Spleen (tissue), 11 donors: ENCODE results near the gene TACC2. TPM values are rescaled to one million over a fixed set of nuclear protein-coding genes. Genes with fewer than 3 reads are reported as not detected.

ENCODE experiments used
- DNase-seq: peaks from one replicate; pipeline ENCODE4 v3.0.0-alpha.2; 2020
- H3K27ac ChIP-seq, 8 donors: fragments of 200-600 bp; sonication (generic) in 7 of 8; 1 replicate in 4 of 8; 2 replicates in 4 of 8; pipeline versions ENCODE4 v1.5.0 to v1.8.0; 2016 to 2021; ENCODE audit warnings: inconsistent platforms in 4 of 8, mild to moderate bottlenecking in 4 of 8, moderate library complexity in 1 of 8
- H3K27me3 ChIP-seq, 7 donors: fragments of 200-600 bp; sonication (generic) in 6 of 7; replicated peaks in 1 of 7; 1 replicate in 4 of 7; 2 replicates in 3 of 7; pipeline versions ENCODE4 v1.5.0 to v1.8.0; 2016 to 2021; ENCODE audit warnings: inconsistent platforms in 3 of 7, mild to moderate bottlenecking in 1 of 7
- H3K36me3 ChIP-seq, 6 donors: fragments of 200-600 bp; sonication (generic) in 5 of 6; 1 replicate in 4 of 6; 2 replicates in 2 of 6; pipeline versions ENCODE4 v1.5.0 to v1.8.0; 2016 to 2021; ENCODE audit warnings: inconsistent platforms in 2 of 6
- H3K4me1 ChIP-seq, 6 donors: fragments of 200-600 bp; sonication (generic) in 5 of 6; 1 replicate in 3 of 6; 2 replicates in 3 of 6; pipeline versions ENCODE4 v1.5.0 to v1.8.0; 2016 to 2021; ENCODE audit warnings: inconsistent platforms in 3 of 6
- H3K4me3 ChIP-seq, 8 donors: fragments of 200-600 bp; sonication (generic) in 7 of 8; 1 replicate in 4 of 8; 2 replicates in 4 of 8; pipeline versions ENCODE4 v1.5.0 to v1.8.0; 2016 to 2021; ENCODE audit warnings: inconsistent platforms in 4 of 8, mild to moderate bottlenecking in 4 of 8, moderate library complexity in 2 of 8
- H3K9me3 ChIP-seq, 8 donors: fragments of 200-600 bp; sonication (generic) in 7 of 8; 1 replicate in 4 of 8; 2 replicates in 4 of 8; pipeline versions ENCODE4 v1.5.0 to v1.8.0; 2016 to 2021; ENCODE audit warnings: inconsistent platforms in 4 of 8
- CTCF ChIP-seq, 11 experiments: fragments of 200-600 bp in 7 of 11; fragments of 450-650 bp in 4 of 11; sonication (generic) in 4 of 11; IDR thresholded peaks in 8 of 11; conservative IDR thresholded peaks in 3 of 11; 1 replicate in 7 of 11; 2 replicates in 4 of 11; pipeline versions ENCODE4 v1.4.0 to v1.8.0; 2016 to 2021; ENCODE audit warnings: antibody characterized with exemption in 11 of 11, inconsistent platforms in 4 of 11, mild to moderate bottlenecking in 1 of 11
- POLR2A ChIP-seq, 3 donors: fragments of 450-650 bp; IDR thresholded peaks; one replicate each; pipeline ENCODE4 v1.5.1; 2017; ENCODE audit warnings: antibody characterized with exemption in 3 of 3, mild to moderate bottlenecking in 1 of 3
- POLR2AphosphoS5 ChIP-seq, 3 donors: sonication (generic); formaldehyde crosslinking; IDR thresholded peaks; one replicate each; pipeline ENCODE4 v1.5.1; 2017; ENCODE audit warnings: antibody characterized with exemption in 3 of 3
- WGBS, 5 donors: extraction: QIAGEN DNeasy Blood & Tissue Kit in 3 of 5; methylation state at CpG; one replicate each; pipeline versions ENCODE4 v1.1.5 to v1.1.7; 2013 to 2018; 5-methylcytosine and 5-hydroxymethylcytosine counted together
- intact Hi-C: fragments of 100-400 bp; cut with DNase I; formaldehyde crosslinking; loops from one replicate; pipeline ENCODE4 v1.15.0; 2023; ENCODE audit warnings: low total_unique reads
- polyA plus RNA-seq, 3 donors: library from polyadenylated mRNA; stranded (reverse); fragments of 200-250 nt; gene quantifications; one replicate each; pipeline ENCODE4 v1.2.1, GENCODE V29; 2013
- total RNA-seq, 7 donors: library from RNA; depleted of rRNA in 3 of 7; stranded (reverse); fragments of >200 nt in 3 of 7; fragmentation: NEBNext Ultra II Directional in 4 of 7; extraction: Animal tissue kit (Norgen Biotek cat#: 25700) in 4 of 7; gene quantifications; one replicate each; pipeline versions ENCODE4 v1.1.0 to v1.2.1, GENCODE V29; 2016 to 2021
- donor health status: healthy with polysubstance abuse.
- donor health status: DM: no; HTN: no; CAD: no; lungs with moderate emphysema.
- donor health status: DM: no; HTN: no; CAD: no.
- donor health status: Bipolar disorder and iron deficiency.
- donor health status: healthy.
- donor health status: DM: no; HTN: no; CAD: no.
- donor health status: DM: yes; HTN: yes; CAD: no.

TACC2 gene
- total and polyA plus RNA-seq, 10 donors, result 2.4 to 13.9 (median 4.5) TPM

- Histone ChIP-seq H3K27ac (no peak overlapping the region), H3K4me3 (no peak overlapping the region), H3K4me1 (no peaks in the 10 kb centered on the region), H3K27me3 (no peaks in the 10 kb centered on the region), H3K36me3 (no peaks in the 10 kb centered on the region), H3K9me3 (no peaks in the 10 kb centered on the region)
- 77 to 85% (median 79%) methylated on average over 12 of the region's 12 CpGs for WGBS, 5 donors
- DNase-seq, result no peak
- no peak for TF ChIP-seq POLR2AphosphoS5 (IDR thresholded peaks at IDR 0.05)
- TF ChIP-seq POLR2A (IDR thresholded peaks at IDR 0.05), result no peak
- TF ChIP-seq CTCF (IDR thresholded peaks at IDR 0.05 in 8 of 11, conservative IDR thresholded peaks at IDR 0.05 in 3 of 11), result no peak
- intact Hi-C loops, result no loop called here
Observed at GRCh38 chr10:122196218-122196617, 207.3 kb downstream of the TACC2 start.

- WGBS, 5 donors, result 79 to 84% (median 80%) methylated on average over 13 of the region's 13 CpGs
- H3K36me3 ChIP-seq, result no peaks in the 10 kb centered on the region
- no peak for DNase-seq
- H3K27me3 ChIP-seq, result no peaks in the 10 kb centered on the region
- TF ChIP-seq POLR2AphosphoS5 (IDR thresholded peaks at IDR 0.05) (no peak), POLR2A (IDR thresholded peaks at IDR 0.05) (no peak), CTCF (IDR thresholded peaks at IDR 0.05 in 8 of 11, conservative IDR thresholded peaks at IDR 0.05 in 3 of 11) (no peak)
- no peaks in the 10 kb centered on the region for H3K4me1 ChIP-seq
- H3K27ac ChIP-seq, result no peak overlapping the region
- intact Hi-C loops, result no loop called here
- H3K4me3 ChIP-seq, result no peak overlapping the region
- H3K9me3 ChIP-seq, result no peaks in the 10 kb centered on the region
Observed at GRCh38 chr10:122197611-122198222, 208.8 kb downstream of the TACC2 start.

GRCh38 chr10:122198631-122199030 is 209.7 kb downstream of the TACC2 start:
- Histone ChIP-seq H3K4me1 (no peaks in the 10 kb centered on the region), H3K4me3 (no peak overlapping the region), H3K27ac (no peak overlapping the region), H3K9me3 (no peaks in the 10 kb centered on the region), H3K27me3 (no peaks in the 10 kb centered on the region), H3K36me3 (no peaks in the 10 kb centered on the region)
- intact Hi-C loops, result no loop called here
- 83 to 95% (median 91%) methylated on average over 9 to 12 of the region's 12 CpGs for WGBS, 5 donors
- no peak for DNase-seq
- no peak for TF ChIP-seq CTCF (IDR thresholded peaks at IDR 0.05 in 8 of 11, conservative IDR thresholded peaks at IDR 0.05 in 3 of 11)
- TF ChIP-seq POLR2A (IDR thresholded peaks at IDR 0.05), result no peak
- TF ChIP-seq POLR2AphosphoS5 (IDR thresholded peaks at IDR 0.05), result no peak

GRCh38 chr10:122199070-122199469 is 210.1 kb downstream of the TACC2 start:
- intact Hi-C loops, result no loop called here
- Histone ChIP-seq H3K27me3 (no peaks in the 10 kb centered on the region), H3K27ac (no peak overlapping the region), H3K4me1 (no peaks in the 10 kb centered on the region), H3K4me3 (no peak overlapping the region), H3K9me3 (no peaks in the 10 kb centered on the region), H3K36me3 (no peaks in the 10 kb centered on the region)
- TF ChIP-seq CTCF (IDR thresholded peaks at IDR 0.05 in 8 of 11, conservative IDR thresholded peaks at IDR 0.05 in 3 of 11) (no peak), POLR2A (IDR thresholded peaks at IDR 0.05) (no peak), POLR2AphosphoS5 (IDR thresholded peaks at IDR 0.05) (no peak)
- no peak for DNase-seq
- whole genome bisulfite sequencing, 5 donors, result 80 to 88% (median 85%) methylated on average over 8 to 9 of the region's 9 CpGs
